ENCODE results near the gene MACROD1. TPM values are rescaled to one million over a fixed set of nuclear protein-coding genes. Genes with fewer than 3 reads are reported as not detected.
"Not testable (repeated sequence)": the region's sequence is repeated elsewhere in the genome, so short reads cannot be mapped to it uniquely, and the experiment has no call there.

MACROD1 gene
- polyA plus RNA-seq, 4 donors = 15.1 to 23.2 (median 19.5) TPM

GRCh38 chr11:64060861-64061444 lies 105.0 kb downstream of the MACROD1 start:
- no peak for DNase-seq (ENCODE audit: low read depth in 4 of 4, low spot score in 2 of 4)

- DNase-seq (ENCODE audit: low read depth in 4 of 4, low spot score in 2 of 4) = no peak
These were observed 105.6 kb downstream of the MACROD1 start for GRCh38 chr11:64060263-64060860.

GRCh38 chr11:64059339-64060140 lies 106.4 kb downstream of the MACROD1 start:
- no peak for DNase-seq (ENCODE audit: low read depth in 4 of 4, low spot score in 2 of 4)

GRCh38 chr11:64058494-64058893 lies 107.4 kb downstream of the MACROD1 start:
- no peak for DNase-seq (ENCODE audit: low read depth in 4 of 4, low spot score in 2 of 4)

GRCh38 chr11:64057890-64058289 lies 108.0 kb downstream of the MACROD1 start:
- DNase-seq (ENCODE audit: low read depth in 4 of 4, low spot score in 2 of 4) = no peak

GRCh38 chr11:64056861-64057260 lies 109.1 kb downstream of the MACROD1 start:
- DNase-seq (ENCODE audit: low read depth in 4 of 4, low spot score in 2 of 4) = no peak

- DNase-seq (ENCODE audit: low read depth in 4 of 4, low spot score in 2 of 4) = no peak
These were observed 109.6 kb downstream of the MACROD1 start for GRCh38 chr11:64056213-64056785.

GRCh38 chr11:64055077-64055476 lies 110.8 kb downstream of the MACROD1 start:
- DNase-seq (ENCODE audit: low read depth in 4 of 4, low spot score in 2 of 4) = no peak

- DNase-seq (ENCODE audit: low read depth in 4 of 4, low spot score in 2 of 4) = no peak
These were observed 112.2 kb downstream of the MACROD1 start for GRCh38 chr11:64053699-64054098.

- no peak for DNase-seq (ENCODE audit: low read depth in 4 of 4, low spot score in 2 of 4)
These were observed 112.8 kb downstream of the MACROD1 start for GRCh38 chr11:64052938-64053622.

- no peak for DNase-seq (ENCODE audit: low read depth in 4 of 4, low spot score in 2 of 4)
These were observed 113.5 kb downstream of the MACROD1 start for GRCh38 chr11:64052436-64052835.

- DNase-seq (ENCODE audit: low read depth in 4 of 4, low spot score in 2 of 4) = no peak
These were observed 114.6 kb downstream of the MACROD1 start for GRCh38 chr11:64051297-64051696.

- no peak for DNase-seq (ENCODE audit: low read depth in 4 of 4, low spot score in 2 of 4)
These were observed 116.4 kb downstream of the MACROD1 start for GRCh38 chr11:64049509-64049908.

- DNase-seq (ENCODE audit: low read depth in 4 of 4, low spot score in 2 of 4) = no peak
These were observed 117.7 kb downstream of the MACROD1 start for GRCh38 chr11:64048042-64048854.

GRCh38 chr11:64047373-64047772 lies 118.5 kb downstream of the MACROD1 start:
- not testable (repeated sequence) for DNase-seq (ENCODE audit: low read depth in 4 of 4, low spot score in 2 of 4)

- no peak for DNase-seq (ENCODE audit: low read depth in 4 of 4, low spot score in 2 of 4)
These were observed 120.2 kb downstream of the MACROD1 start for GRCh38 chr11:64045700-64046099.

- peak in 1 of 4 donors; percentile 56 for DNase-seq (ENCODE audit: low read depth in 4 of 4, low spot score in 2 of 4)
These were observed 121.1 kb downstream of the MACROD1 start for GRCh38 chr11:64044730-64045393.

GRCh38 chr11:64043545-64043944 lies 122.4 kb downstream of the MACROD1 start:
- no peak for DNase-seq (ENCODE audit: low read depth in 4 of 4, low spot score in 2 of 4)

GRCh38 chr11:64042301-64042700 lies 123.6 kb downstream of the MACROD1 start:
- DNase-seq (ENCODE audit: low read depth in 4 of 4, low spot score in 2 of 4) = no peak

Measured in left renal cortex interstitium (tissue), 4 donors.